Pons (tissue), 1 donor: ENCODE measurements around the gene MSH5.

ENCODE experiments used
- DNase-seq: peaks from one replicate; pipeline ENCODE4 v3.0.0-alpha.2; 2016; ENCODE audit warnings: low spot score

The MSH5 gene

DNA sequence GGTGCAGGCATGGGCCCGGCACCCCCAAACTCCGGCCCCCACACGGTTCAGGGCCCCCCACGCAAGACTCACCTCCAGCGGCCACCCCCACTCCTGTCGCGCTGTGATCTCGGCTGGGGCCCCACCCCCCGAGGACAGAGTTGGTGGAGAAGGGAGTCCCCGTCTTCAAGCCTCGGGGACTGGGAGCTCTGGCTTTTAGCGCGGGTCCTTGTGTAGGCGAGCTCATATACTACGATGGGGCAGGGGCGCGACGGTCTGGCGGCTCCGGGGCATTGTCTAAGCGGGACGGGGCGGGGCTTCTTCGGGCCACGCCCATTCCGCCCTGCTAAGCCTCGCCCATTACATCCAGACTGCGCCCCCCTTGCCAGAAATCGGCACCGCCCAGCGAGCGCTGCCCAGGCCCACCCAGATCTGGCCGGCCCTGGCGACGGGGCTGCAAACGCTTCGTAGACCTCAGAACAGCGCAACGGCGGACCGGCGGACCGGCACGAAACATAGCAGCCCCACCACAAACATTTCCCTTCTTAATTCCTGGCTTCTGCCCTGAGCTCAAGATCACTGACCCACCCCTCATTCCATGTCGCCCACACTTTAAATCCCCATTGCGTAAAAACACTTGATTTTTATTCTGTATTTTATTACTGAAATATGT lies 9.7 kb upstream of the MSH5 start:
- DNase-seq: peak; percentile 69

DNA sequence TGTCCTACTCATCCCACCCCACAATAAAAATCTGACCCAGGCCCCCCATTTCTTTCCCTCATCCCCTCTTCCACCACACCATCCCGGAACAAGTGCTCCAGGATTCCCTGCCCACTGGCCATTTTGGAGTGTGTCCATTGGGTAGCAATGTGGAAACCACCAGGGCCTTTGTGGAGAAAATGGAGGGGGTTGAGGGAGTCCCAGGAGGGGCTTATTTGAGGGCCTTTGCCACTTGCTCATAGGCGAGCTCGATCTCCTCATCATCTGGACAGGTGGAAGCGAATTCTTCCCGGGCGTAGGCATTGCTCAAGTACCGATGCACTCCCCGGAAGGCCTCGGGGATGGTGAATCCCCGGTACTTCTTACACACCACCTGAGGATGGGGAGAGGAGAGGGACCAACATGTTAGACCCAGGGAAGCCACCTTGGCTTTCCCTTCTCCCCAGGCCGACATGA lies 9.1 kb upstream of the MSH5 start:
- no peak for DNase-seq

DNA sequence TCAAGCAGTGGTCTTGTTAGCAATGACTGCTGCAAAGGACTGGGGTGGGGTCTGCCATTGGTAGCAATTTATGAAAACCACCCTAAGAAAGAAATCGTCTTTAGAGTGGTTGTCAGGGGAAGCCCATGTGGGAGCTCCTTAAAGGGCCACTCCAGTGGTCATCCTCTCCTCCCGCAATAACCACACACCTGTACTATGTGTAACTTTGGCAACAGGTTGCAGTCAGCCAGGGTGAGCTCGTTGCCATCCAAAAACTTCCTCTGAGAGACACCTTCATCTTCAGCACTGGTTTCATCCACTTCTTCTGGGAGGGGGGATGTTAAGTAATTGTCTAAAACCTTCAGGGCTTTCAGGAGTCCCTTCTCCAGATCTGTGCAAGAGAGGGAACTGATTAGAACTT lies 7.8 kb upstream of the MSH5 start:
- DNase-seq: no peak

DNA sequence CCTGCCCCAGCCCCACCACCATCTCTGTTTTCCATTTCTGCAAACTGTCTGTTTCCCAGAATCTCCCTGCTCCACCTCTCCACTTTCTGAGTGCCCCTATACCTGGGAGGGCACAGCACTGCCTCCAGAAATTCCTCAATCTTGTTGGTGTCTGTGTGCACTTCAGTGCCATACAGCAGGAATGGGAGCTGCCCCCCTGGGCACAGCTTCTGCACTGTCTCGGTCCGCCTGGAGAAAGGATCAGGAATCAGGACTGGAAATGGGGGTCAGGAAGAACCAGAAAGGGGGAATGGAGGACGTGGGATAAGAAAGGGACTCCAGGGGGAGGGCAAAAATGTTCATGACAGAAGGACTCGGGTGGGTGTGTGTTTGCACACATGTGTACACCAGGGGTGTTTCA lies 6.1 kb upstream of the MSH5 start:
- no peak for DNase-seq

DNA sequence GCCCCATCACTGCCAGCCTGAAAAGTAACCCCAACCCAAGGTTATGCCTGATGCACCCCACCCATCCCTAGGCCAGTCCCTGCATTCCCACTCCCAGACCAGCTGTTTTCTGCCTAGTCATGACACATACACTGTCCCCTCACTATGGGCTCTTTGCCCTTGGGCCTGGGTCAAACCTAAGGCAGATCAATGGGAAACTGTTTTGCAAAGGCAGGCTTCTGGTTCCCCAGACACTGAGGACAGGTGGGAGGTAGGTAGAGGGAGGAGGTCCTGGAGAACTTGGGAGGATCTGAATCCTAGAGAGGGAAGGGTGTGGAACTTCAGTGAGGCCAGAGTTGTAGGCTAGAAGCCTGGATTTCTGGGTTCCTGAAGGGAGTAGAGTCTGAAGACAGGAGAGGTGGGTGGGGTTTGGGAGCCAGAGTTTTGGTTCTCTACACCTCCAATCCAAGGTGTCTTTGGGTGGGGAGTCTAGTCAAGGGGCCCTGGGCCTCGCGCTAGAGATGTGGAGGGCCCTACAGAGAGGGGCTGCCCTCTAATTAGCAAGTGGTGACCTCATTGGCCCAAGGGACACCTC lies 5.5 kb upstream of the MSH5 start:
- DNase-seq: no peak

DNA sequence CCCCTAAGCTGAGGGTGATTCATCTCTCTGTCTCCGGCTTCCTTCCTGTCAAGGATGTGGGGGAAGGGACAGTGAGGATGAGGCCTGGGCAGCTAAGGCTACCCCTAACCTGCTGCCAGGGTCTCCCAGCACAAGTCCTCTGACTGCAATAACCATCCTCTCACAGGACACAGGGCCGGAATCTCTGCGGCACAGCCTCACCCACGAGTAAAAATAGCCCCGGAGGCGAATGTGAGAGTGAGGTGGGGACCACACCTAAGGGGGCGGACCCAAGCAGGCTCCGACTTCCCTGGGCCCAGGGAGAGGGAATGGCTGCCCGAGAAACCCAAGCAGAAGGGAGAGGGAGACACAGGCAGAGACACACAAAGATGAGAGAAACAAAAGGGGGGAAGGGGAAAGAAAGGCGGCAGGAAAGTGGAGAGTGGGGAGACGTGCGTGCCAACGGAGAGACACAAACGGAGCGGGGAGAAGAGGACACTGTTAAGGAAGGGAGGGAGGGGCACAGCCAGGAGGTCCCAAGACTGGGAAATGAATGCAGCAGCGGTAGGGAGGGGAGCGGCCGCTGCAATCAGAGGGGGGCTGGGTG lies 4.9 kb upstream of the MSH5 start:
- DNase-seq: peak; percentile 25

DNA sequence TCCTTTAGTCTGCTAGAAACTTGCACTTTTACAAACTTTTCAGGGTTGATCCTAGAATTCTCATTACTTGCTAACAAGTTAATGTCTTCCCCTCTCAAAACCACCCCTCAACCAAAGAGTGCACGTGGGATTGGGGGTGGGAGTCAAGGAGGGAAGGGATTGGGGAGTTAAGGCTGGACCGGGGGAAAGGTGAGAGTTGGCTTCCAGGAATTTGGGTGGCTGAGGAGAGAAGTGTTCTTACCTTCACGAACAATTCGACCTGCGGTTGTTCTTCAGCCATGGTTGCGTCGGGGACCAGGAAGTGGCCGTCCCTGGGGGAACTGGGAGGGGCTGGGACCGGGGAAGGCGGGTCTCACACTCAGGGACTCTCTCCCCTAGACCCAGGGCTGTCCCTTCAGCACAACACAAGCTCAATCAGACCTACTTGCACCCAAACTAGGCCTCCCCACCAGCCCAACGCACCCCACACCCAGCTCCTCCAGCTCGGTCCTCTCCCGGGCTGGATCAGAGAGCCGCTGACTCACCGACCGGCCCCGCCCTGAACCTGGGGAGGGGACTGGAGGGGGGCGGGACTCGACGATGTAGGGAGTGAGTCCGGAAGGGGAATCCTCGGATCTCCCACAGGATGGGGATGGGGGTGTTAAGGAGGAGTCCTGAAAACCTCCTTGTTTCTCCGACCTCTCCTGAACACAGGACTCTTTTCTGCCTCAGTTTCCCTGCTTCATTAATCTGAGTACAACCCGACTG lies 3.6 kb upstream of the MSH5 start, which contains the start of gene CLIC1:
TSS of gene CLIC1 (minus strand) at position 510 of the 747 bp plus-strand sequence. CDS start at position 280, 230 bp downstream.
- DNase-seq: peak; percentile 37

DNA sequence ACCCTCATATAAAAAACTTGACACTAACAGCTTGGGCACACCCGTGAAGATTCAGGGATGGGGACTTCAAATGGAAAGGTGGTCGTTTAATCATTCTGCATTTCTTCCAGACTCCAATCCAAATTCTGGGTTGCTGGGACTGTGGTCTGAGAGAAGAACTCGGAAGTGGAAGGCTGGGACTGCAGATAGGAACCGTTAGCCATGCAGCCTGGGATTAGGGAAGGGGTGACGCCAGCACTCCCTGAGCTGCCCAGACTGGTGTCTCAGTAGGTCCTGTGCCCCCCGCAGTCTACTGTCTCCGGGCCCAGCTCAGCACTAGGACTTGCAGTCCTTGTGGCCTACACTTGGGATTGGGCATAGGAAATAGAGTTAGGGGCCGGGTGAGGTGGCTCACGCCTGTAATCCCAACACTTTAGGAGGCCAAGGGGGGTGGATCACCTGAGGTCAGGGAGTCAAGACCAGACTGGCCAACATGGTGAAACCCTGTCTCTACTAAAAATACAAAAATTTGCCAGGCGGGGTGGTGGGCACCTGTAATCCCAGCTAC lies 3.0 kb upstream of the MSH5 start:
- no peak for DNase-seq

DNA sequence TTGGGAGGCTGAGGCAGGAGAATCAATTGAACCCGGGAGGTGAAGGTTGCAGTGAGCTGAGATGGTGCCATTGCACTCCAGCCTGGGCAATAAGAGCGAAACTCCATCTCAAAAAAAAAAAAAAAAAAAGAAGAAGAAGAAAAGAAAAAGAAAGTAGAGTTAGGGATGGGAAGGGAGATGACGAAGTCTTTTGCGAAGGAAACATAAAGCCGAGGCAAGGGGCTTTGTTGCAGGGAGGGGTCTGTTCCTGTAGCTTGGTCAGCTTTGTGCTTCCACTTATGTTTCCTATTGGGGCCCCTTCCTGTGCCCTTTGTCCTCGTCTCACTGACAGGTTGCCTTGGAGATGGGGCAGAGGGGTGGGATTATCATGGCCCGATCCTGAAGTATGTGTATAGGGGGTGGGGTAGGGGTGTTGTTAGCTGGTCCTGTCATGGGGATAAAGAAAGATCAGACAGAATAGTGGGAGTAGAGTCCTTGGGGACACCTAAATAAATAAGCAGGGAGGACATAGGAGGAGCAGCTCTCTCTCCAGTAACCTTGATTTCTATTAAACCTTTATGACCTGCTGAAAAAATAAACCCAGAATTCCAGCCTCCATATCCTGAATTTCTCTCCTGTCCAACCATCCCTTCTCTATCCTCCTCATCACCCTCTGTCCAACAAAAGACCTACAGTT lies 2.4 kb upstream of the MSH5 start:
- DNase-seq: peak; percentile 45

DNA sequence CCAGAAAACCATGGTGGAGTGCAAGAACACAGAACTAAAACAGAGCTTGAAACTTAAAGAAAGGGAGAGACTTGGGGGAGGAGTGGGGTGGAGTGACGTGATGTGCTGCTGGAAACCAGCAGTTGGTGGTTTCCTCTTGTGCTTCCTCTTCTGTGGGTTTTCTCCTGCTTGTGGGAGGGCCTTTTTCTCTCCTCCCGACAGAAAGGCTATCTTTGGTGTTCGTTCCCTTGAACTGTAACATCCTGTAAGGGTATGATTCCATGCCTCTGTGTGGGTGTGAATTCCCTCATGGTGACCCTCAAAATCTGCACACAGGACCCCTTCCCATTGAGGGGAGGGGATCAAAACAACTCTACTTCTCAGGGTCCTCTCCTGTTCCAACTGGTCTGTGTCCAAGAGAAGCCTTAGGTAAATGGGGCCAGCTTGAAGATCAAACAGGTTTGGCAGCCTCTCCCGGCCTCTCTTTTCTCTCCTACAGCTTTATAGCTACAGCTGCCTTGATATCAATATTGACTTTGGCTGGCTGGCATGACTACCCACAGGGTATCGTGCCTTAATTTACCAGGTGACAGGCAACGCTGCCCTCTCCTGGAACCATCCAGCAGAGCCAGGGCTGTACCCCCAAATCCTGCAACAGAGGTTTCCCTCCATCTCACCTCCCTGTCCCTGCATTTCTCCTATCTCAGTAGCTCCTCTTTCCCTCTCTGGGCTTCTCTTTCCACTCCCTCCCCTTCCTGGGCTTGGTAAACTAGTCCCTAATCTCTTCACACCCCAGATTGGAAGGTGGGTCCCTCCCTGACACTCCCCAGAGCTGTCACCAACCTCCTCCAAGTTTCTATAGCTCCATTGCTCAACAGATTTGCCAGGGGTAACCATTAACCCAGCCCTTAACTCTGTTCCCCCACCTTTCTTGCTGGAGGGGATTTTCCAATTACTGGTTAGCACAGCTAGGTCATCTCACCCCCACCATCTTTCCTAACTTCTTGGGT lies 1.5 kb upstream of the MSH5 start:
- DNase-seq: peak; percentile 77

DNA sequence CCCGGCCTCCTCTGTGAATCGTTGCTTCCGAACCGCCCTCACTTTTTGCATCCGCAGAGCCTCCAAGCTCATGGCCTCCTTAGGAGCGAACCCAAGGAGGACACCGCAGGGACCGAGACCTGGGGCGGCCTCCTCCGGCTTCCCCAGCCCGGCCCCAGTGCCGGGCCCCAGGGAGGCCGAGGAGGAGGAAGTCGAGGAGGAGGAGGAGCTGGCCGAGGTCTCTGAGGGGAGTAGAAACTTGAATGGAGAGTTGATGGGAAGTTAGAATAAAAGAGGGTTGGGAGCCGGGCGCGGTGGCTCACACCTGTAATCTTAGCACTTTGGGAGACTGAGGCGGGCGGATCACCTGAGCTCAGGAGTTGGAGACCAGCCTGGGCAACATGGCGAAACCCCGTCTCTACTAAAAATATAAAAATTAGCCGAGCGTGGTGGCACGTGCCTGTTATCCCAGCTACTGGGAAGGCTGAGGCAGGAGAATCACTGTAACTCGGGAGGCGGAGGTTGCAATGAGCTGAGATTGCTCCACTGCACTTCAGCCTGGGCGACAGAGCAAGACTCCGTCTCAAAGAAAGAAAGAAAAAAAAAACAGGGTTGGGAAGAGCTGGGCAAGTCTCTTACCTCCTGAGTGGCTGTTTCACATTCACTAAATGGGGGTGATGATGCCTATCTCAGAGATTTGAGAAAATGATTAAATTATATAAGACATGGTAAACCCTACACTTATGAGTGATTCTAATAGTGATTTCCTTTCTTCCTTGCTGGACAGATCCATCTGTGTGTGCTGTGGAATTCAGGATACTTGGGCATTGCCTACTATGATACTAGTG lies 805 bp downstream of the MSH5 start:
- DNase-seq: no peak

DNA sequence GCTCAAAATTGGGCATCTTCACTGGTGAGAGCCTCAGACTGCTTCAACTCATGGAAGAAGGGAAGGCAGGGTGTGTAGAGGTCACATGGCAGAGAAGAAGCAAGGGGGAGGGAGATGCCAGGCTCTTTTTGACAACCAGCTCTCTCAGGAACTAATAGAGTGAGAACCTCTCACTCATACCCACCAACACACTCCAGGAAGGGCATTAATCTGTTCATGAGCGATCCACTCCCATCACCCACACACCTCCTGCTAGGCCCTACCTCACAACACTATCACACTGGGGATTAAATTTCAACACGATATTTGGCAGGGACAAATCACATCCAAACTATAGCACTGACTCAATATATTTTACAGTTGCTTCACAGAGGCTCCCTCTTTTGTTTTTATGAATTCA lies 2.0 kb downstream of the MSH5 start:
- DNase-seq: no peak

DNA sequence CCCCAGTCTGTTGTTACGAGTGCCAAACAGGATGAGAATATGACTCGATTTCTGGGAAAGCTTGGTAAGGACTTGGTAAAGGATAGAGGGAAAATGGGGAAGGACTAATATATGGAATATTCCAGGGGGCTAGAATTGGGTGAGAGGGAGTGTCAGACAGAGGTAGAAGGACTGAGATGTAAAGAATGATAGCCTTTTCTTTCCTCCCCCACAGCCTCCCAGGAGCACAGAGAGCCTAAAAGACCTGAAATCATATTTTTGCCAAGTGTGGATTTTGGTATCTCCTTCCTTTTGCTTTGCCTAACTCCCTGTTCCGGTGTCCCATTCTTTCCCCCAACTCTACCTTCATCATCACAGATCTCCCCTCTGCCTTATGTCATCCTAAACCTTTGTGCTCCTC lies 3.1 kb downstream of the MSH5 start:
- no peak for DNase-seq

DNA sequence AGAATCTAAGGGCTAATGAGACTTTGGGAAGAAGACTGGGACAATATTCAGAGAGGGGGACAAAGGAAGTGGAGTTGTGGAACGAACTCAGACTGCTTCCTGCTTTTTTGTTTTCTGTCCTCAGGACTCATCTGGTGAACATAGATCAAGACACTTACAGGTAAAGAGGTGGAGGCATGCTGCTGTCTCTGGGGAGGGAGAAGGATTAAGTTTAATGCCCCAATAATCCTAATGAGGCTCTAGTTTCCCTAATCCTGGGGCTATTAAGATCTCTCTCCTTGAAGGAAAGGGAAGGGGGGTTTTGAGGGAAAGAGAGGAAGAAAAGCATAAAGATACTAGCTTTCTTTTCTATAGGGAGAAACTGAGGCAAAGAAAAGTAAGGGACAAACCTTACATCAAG lies 4.6 kb downstream of the MSH5 start:
- no peak for DNase-seq

DNA sequence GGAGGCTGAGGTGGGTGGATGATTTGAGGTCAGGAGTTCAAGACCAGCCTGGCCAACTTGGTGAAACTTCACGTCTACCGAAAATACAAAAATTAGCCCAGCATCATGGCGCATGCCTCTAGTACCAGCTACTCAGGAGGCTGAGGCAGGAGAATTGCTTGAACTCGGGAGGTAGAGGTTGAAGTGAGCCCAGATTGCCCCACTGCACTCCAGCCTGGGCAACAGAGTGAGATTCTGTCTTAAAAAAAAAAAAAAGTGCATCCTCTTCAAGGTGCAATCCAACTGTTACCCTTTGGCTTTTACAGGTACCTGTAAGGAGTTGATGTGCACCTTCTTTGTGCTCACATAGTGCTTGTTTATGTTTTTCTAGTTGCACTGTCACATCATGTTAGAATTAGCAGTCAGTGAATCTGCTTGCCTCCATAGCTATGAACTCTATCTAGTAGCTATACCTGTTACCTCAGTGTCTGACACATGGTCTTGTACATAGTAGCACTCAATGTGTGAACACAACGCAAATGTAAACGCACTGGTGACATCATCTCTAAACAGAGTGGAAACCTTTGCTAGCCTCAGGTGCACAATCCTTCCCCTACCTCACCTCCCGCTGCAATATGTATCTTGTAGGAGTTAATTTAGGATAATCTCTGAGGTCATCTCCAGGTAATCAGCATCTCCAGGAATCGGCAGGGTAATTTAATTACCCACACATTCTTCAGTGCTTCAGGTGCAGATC lies 9.7 kb downstream of the MSH5 start:
- DNase-seq: no peak

DNA sequence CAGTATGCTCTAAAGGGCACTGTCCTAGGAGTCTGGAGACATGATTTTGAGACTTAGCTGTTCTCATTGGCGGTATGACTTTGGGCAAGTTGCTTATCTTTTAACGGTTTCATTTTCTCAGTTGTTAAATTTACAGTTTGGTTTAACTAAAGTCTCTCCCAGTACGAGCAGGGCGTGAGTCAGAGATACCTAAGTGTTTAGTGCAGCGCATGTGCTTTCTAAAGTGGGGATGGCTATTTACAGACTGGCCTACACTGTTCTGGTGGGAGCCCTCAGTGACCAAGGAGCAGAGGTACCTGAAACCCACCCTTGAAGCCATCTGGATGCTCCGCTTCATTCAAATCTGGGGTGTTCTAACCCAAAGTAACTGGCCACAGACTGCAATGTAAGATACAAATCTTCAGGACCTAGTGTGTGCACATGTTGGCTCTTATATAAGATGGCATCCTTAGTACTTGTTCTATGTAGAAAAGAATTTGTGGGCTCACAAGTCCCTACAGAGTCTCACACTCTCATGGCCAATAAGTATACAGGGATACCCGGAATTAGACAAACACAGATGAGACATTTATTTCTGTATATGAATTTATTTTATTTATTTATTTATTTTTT lies 10.7 kb downstream of the MSH5 start:
- DNase-seq: no peak

DNA sequence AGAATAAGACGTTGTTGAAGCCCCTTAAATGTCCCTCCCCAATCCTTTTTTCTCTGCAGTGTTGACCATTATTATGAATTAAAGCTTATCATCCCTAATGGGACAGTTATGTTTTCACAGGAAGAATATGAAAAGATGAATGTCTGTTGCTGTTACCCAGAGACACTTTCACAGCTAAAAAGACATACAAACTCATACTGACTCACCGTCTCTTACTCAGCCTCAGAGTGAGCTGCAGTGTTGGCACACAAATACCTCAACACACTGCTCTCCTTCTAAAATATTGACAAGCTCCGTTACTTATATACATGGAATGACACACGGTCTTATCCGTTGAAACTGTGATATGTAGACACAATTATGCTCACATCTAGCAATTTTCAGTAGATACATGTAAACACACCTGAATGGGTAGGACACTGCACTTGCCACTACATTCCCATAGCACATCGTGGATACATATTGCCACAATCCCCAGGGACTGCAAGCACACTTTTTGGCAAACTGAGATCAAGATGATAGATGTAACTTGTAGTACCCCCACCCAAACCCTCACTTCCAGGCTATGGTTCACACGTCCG lies 13.0 kb downstream of the MSH5 start:
- no peak for DNase-seq

DNA sequence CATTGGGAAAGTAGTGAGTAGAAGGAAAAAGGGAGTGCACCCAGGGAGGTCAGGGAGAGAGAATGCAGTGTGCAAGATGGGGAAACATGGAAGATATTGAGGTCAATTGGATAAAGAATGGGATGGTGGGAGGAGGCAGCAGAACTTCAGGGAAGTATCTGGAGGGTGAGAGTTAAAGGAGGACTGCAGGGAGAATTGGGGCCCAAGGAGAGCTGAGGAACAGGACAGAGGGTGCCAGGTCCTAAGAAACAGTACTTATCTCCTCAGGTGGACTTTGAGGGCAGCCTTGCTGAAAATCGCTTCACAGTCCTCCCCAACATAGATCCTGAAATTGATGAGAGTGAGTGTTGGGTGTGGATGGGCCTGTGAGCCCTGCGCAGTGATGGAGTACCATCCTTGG lies 18.5 kb downstream of the MSH5 start:
- DNase-seq: no peak
